Measurements from ENCODE around the gene IMPA2.

DNA sequence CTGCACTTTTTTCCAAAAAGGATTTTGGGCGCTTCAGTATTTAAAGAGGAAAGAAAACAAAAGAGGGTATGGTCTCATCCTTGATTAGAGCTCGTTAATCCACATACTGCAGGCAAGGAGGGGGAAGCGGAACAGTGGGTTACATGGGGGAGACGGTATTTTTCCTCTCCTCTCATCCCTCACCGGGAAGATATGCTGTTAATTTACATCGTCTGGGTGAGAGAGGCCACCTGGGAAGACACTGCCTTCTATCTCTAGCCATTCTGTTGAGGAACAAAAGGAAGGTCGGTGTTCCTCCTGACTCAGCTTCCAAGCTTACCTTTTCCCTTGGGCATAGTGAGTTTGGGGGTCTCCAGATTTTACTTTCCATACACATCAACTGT, 52.3 kb downstream of the IMPA2 start:
- TF ChIP-seq, protein P1, sequence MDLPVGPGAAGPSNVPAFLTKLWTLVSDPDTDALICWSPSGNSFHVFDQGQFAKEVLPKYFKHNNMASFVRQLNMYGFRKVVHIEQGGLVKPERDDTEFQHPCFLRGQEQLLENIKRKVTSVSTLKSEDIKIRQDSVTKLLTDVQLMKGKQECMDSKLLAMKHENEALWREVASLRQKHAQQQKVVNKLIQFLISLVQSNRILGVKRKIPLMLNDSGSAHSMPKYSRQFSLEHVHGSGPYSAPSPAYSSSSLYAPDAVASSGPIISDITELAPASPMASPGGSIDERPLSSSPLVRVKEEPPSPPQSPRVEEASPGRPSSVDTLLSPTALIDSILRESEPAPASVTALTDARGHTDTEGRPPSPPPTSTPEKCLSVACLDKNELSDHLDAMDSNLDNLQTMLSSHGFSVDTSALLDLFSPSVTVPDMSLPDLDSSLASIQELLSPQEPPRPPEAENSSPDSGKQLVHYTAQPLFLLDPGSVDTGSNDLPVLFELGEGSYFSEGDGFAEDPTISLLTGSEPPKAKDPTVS (IDR thresholded peaks at IDR 0.05; ENCODE audit: low read depth, low read length) = no peak
- TF ChIP-seq EZH2 (IDR thresholded peaks at IDR 0.05; ENCODE audit: borderline replicate concordance, control insufficient read depth, low read depth, low read length) = no peak
- no peak for TF ChIP-seq CTCF (IDR thresholded peaks at IDR 0.05 in 2 of 3, conservative IDR thresholded peaks at IDR 0.05 in 1 of 3; ENCODE audit: control insufficient read depth in 2 of 3, extremely low read depth in 1 of 3, insufficient read depth in 1 of 3, low read depth in 3 of 3, low read length in 3 of 3)
- no peak for TF ChIP-seq SIX5 (IDR thresholded peaks at IDR 0.05; ENCODE audit: low read depth, low read length, severe bottlenecking)
- no peak for TF ChIP-seq MXI1 (IDR thresholded peaks at IDR 0.05; ENCODE audit: low read depth, low read length)
- no peak for TF ChIP-seq POLR2A (IDR thresholded peaks at IDR 0.05; ENCODE audit: low read depth, low read length)
- no peak for TF ChIP-seq TBL1XR1 (IDR thresholded peaks at IDR 0.05; ENCODE audit: low read depth, low read length)
- TF ChIP-seq EP300 (IDR thresholded peaks at IDR 0.05; ENCODE audit: borderline replicate concordance in 1 of 2, control insufficient read depth in 1 of 2, low read depth in 2 of 2, low read length in 2 of 2) = no peak
- no peak for TF ChIP-seq CBX5 (IDR thresholded peaks at IDR 0.05; ENCODE audit: low read depth)
- TF ChIP-seq ZNF274 (IDR thresholded peaks at IDR 0.05; ENCODE audit: insufficient read depth, insufficient read length) = no peak
- TF ChIP-seq JUND (IDR thresholded peaks at IDR 0.05; ENCODE audit: low read depth, low read length) = no peak
- no peak for TF ChIP-seq POLR2AphosphoS5 (IDR thresholded peaks at IDR 0.05; ENCODE audit: low read length)
- no peak for TF ChIP-seq ZNF592 (IDR thresholded peaks at IDR 0.05)
- TF ChIP-seq CREB1 (IDR thresholded peaks at IDR 0.05; ENCODE audit: low read depth) = no peak

All from GM12878 (cell line).